ENCODE data around the gene MACROD2. TPM values are rescaled to one million over a fixed set of nuclear protein-coding genes. Genes with fewer than 3 reads are reported as not detected.

MACROD2 gene
- total and polyA plus RNA-seq, 2 experiments from 2014 or later: 2.8 to 4.3 TPM

DNA sequence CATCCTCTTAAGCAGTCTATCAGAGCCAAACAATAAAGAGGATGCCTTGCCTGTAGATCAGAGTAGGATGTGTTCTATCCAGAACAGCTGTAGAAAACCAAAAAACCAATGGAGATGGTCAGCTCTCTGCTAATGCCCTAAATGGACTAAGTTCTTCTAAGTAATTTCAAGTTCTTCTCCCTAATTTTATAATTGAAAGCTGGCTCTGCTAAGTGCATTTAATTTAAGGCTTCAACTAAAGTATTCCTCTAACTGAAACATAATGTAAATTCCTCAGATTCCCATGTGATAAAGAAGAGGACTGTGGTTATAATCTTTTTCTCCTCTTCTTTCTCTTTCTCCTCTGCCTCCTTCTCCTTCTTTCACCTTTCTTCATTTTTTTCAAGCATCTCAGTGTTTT, 1868.4 kb downstream of the MACROD2 start (continued):
- TF ChIP-seq, protein P1, sequence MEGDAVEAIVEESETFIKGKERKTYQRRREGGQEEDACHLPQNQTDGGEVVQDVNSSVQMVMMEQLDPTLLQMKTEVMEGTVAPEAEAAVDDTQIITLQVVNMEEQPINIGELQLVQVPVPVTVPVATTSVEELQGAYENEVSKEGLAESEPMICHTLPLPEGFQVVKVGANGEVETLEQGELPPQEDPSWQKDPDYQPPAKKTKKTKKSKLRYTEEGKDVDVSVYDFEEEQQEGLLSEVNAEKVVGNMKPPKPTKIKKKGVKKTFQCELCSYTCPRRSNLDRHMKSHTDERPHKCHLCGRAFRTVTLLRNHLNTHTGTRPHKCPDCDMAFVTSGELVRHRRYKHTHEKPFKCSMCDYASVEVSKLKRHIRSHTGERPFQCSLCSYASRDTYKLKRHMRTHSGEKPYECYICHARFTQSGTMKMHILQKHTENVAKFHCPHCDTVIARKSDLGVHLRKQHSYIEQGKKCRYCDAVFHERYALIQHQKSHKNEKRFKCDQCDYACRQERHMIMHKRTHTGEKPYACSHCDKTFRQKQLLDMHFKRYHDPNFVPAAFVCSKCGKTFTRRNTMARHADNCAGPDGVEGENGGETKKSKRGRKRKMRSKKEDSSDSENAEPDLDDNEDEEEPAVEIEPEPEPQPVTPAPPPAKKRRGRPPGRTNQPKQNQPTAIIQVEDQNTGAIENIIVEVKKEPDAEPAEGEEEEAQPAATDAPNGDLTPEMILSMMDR (conservative IDR thresholded peaks at IDR 0.05; ENCODE audit: low read depth in 2 of 2): no peak
- TF ChIP-seq, protein P2, sequence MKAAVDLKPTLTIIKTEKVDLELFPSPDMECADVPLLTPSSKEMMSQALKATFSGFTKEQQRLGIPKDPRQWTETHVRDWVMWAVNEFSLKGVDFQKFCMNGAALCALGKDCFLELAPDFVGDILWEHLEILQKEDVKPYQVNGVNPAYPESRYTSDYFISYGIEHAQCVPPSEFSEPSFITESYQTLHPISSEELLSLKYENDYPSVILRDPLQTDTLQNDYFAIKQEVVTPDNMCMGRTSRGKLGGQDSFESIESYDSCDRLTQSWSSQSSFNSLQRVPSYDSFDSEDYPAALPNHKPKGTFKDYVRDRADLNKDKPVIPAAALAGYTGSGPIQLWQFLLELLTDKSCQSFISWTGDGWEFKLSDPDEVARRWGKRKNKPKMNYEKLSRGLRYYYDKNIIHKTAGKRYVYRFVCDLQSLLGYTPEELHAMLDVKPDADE (IDR thresholded peaks at IDR 0.05): no peak
- no peak for TF ChIP-seq STAT1 (IDR thresholded peaks at IDR 0.05; ENCODE audit: unreplicated experiment)

DNA sequence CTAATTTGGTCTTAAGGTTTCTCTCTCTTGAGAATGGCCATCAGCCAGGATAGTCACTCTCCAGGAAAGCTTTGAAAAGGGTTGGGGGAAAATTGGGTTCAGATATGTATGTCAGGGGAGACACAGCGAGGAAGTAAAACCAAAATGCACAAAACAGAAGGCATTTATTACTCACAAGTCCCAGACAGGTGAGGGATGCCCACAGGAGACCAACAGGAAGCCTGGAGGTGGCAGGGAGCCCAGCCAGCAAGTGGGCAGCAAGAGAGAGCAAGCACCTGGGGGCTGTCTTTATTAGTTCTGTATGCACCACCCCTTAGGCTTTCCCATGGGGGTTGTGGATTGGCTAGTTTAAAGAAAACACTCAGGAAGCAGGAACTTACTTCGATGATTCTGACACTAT, 1870.2 kb downstream of the MACROD2 start:
- H4K20me1 ChIP-seq (replicated peaks; ENCODE audit: insufficient read depth): no peaks in the 10 kb centered on the region
- H3K9me3 Mint-ChIP-seq: peaks cover 7% of the 10 kb centered on the region; the same call in 2 of the 3 replicates
- peaks cover 8% of the 10 kb centered on the region; the same call in 2 of the 3 replicates for H3K4me1 Mint-ChIP-seq
- TF ChIP-seq, protein P3, sequence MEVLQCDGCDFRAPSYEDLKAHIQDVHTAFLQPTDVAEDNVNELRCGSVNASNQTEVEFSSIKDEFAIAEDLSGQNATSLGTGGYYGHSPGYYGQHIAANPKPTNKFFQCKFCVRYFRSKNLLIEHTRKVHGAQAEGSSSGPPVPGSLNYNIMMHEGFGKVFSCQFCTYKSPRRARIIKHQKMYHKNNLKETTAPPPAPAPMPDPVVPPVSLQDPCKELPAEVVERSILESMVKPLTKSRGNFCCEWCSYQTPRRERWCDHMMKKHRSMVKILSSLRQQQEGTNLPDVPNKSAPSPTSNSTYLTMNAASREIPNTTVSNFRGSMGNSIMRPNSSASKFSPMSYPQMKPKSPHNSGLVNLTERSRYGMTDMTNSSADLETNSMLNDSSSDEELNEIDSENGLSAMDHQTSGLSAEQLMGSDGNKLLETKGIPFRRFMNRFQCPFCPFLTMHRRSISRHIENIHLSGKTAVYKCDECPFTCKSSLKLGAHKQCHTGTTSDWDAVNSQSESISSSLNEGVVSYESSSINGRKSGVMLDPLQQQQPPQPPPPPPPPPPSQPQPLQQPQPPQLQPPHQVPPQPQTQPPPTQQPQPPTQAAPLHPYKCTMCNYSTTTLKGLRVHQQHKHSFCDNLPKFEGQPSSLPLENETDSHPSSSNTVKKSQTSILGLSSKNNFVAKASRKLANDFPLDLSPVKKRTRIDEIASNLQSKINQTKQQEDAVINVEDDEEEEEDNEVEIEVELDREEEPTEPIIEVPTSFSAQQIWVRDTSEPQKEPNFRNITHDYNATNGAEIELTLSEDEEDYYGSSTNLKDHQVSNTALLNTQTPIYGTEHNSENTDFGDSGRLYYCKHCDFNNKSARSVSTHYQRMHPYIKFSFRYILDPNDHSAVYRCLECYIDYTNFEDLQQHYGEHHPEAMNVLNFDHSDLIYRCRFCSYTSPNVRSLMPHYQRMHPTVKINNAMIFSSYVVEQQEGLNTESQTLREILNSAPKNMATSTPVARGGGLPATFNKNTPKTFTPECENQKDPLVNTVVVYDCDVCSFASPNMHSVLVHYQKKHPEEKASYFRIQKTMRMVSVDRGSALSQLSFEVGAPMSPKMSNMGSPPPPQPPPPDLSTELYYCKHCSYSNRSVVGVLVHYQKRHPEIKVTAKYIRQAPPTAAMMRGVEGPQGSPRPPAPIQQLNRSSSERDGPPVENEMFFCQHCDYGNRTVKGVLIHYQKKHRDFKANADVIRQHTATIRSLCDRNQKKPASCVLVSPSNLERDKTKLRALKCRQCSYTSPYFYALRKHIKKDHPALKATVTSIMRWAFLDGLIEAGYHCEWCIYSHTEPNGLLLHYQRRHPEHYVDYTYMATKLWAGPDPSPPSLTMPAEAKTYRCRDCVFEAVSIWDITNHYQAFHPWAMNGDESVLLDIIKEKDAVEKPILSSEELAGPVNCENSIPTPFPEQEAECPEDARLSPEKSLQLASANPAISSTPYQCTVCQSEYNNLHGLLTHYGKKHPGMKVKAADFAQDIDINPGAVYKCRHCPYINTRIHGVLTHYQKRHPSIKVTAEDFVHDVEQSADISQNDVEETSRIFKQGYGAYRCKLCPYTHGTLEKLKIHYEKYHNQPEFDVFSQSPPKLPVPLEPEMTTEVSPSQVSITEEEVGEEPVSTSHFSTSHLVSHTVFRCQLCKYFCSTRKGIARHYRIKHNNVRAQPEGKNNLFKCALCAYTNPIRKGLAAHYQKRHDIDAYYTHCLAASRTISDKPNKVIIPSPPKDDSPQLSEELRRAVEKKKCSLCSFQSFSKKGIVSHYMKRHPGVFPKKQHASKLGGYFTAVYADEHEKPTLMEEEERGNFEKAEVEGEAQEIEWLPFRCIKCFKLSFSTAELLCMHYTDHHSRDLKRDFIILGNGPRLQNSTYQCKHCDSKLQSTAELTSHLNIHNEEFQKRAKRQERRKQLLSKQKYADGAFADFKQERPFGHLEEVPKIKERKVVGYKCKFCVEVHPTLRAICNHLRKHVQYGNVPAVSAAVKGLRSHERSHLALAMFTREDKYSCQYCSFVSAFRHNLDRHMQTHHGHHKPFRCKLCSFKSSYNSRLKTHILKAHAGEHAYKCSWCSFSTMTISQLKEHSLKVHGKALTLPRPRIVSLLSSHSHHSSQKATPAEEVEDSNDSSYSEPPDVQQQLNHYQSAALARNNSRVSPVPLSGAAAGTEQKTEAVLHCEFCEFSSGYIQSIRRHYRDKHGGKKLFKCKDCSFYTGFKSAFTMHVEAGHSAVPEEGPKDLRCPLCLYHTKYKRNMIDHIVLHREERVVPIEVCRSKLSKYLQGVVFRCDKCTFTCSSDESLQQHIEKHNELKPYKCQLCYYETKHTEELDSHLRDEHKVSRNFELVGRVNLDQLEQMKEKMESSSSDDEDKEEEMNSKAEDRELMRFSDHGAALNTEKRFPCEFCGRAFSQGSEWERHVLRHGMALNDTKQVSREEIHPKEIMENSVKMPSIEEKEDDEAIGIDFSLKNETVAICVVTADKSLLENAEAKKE (CRISPR knock-in tag; IDR thresholded peaks at IDR 0.05): no peak
- TF ChIP-seq, protein P4, sequence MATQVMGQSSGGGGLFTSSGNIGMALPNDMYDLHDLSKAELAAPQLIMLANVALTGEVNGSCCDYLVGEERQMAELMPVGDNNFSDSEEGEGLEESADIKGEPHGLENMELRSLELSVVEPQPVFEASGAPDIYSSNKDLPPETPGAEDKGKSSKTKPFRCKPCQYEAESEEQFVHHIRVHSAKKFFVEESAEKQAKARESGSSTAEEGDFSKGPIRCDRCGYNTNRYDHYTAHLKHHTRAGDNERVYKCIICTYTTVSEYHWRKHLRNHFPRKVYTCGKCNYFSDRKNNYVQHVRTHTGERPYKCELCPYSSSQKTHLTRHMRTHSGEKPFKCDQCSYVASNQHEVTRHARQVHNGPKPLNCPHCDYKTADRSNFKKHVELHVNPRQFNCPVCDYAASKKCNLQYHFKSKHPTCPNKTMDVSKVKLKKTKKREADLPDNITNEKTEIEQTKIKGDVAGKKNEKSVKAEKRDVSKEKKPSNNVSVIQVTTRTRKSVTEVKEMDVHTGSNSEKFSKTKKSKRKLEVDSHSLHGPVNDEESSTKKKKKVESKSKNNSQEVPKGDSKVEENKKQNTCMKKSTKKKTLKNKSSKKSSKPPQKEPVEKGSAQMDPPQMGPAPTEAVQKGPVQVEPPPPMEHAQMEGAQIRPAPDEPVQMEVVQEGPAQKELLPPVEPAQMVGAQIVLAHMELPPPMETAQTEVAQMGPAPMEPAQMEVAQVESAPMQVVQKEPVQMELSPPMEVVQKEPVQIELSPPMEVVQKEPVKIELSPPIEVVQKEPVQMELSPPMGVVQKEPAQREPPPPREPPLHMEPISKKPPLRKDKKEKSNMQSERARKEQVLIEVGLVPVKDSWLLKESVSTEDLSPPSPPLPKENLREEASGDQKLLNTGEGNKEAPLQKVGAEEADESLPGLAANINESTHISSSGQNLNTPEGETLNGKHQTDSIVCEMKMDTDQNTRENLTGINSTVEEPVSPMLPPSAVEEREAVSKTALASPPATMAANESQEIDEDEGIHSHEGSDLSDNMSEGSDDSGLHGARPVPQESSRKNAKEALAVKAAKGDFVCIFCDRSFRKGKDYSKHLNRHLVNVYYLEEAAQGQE (IDR thresholded peaks at IDR 0.05; ENCODE audit: unreplicated experiment): no peak
- TF ChIP-seq ZNF331 (CRISPR knock-in tag; IDR thresholded peaks at IDR 0.05; ENCODE audit: low read depth): no peak
- TF ChIP-seq ZNF114 (CRISPR knock-in tag; IDR thresholded peaks at IDR 0.05): no peak
- no peak for TF ChIP-seq EZH2phosphoT487 (IDR thresholded peaks at IDR 0.05; ENCODE audit: unreplicated experiment)
- TF ChIP-seq, protein P2 (IDR thresholded peaks at IDR 0.05): no peak
- TF ChIP-seq POLR2AphosphoS5 (IDR thresholded peaks at IDR 0.05; ENCODE audit: low read depth): no peak
- TF ChIP-seq JUNB (IDR thresholded peaks at IDR 0.05; ENCODE audit: unreplicated experiment): no peak

More for the DNA sequence above, 1870.2 kb downstream of the MACROD2 start:
- Histone ChIP-seq H3K4me1 (ENCODE audit: insufficient read depth) (no peaks in the 10 kb centered on the region), H3F3A (replicated peaks; ENCODE audit: low read depth) (no peaks in the 10 kb centered on the region), H3K36me3 (ENCODE audit: insufficient read depth) (no peaks in the 10 kb centered on the region), H3K27ac (ENCODE audit: low read depth) (no peak overlapping the region), H3K4me3 (no peak overlapping the region), H3K9me2 (ENCODE audit: insufficient read depth) (no peaks in the 10 kb centered on the region), H3K4me2 (no peak overlapping the region), H2AFZ (no peak overlapping the region), H3K27me3 (ENCODE audit: insufficient read depth) (no peaks in the 10 kb centered on the region), H3K79me2 (replicated peaks; ENCODE audit: insufficient read depth) (no peaks in the 10 kb centered on the region)
- Mint-ChIP-seq H3K4me3 (no peak overlapping the region), H3K27ac (no peak overlapping the region), H3K27me3 (ENCODE audit: insufficient read depth, low read depth, poor library complexity) (no peaks in the 10 kb centered on the region), H3K36me3 (ENCODE audit: low read depth) (no peaks in the 10 kb centered on the region)
- no peak for DNase-seq (ENCODE audit: low spot score)
- no peak for ATAC-seq

Measured in GM23338 (cell line).